Measurements from ENCODE around the gene IL17C.

Gene IL17C

DNA sequence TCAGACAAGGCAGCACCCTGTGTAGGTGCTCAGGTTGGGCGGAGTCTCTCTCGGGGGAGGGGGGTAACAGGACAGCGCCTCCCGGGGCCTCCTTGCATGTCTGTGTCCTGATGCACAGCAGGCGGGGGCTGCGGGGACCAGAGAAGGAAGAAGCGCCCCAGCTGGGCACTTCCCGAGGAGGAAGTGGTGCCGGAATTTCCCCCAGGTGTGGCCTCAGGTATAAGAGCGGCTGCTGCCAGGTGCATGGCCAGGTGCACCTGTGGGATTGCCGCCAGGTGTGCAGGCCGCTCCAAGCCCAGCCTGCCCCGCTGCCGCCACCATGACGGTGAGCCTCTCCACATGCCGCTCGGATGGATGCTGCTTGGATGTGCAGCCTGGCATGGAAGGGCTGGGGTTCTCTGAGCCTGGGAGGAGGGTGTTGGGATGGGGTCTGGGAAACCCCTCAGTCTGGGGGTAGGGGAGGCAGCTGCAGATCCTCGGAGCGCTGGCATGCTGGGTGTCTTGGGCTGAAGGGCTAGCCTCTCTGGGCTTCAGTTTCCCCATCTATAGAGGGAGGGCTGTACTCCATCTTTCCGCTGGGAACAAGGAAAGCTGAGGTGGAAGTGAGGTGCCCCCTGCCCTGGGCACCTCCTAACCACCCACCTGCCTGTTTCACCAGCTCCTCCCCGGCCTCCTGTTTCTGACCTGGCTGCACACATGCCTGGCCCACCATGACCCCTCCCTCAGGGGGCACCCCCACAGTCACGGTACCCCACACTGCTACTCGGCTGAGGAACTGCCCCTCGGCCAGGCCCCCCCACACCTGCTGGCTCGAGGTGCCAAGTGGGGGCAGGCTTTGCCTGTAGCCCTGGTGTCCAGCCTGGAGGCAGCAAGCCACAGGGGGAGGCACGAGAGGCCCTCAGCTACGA, at the start of gene IL17C:
TSS of gene IL17C (plus strand) at position 250 of the 908 bp plus-strand sequence. CDS start at position 320, 70 bp downstream.
- H3K4me3 ChIP-seq, result no peak within 1 kb of the TSS
- no peak for TF ChIP-seq CTCF (IDR thresholded peaks at IDR 0.05)
- no peak for DNase-seq (ENCODE audit: low spot score)
- H3K27ac ChIP-seq, result no peak within 1 kb of the TSS

GRCh38 chr16:88588754-88589153, 49.6 kb upstream of the IL17C start:
- no peak overlapping the region for H3K4me3 ChIP-seq
- no peak for DNase-seq (ENCODE audit: low spot score)
- no peak for TF ChIP-seq CTCF (IDR thresholded peaks at IDR 0.05)
- H3K27ac ChIP-seq, result no peak overlapping the region

DNA sequence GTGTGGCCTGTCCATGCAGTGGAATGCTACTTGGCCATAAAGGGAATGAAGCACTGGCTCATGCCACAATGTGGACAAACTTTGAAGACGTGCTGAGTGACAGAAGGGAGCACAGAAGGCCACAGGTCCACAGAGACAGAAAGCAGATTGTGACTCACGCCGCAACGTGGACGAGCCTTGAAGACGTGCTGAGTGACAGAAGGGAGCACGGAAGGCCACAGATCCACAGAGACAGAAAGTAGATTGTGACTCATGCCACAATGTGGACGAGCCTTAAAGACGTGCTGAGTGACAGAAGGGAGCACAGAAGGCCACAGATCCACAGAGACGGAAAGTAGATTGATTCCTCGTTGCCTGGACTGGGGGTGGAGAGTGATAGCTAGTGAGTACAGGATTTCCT, 48.9 kb upstream of the IL17C start:
- Histone ChIP-seq H3K4me3 (no peak overlapping the region), H3K27ac (no peak overlapping the region)
- DNase-seq (ENCODE audit: low spot score), result no peak
- TF ChIP-seq CTCF (IDR thresholded peaks at IDR 0.05), result no peak

DNA sequence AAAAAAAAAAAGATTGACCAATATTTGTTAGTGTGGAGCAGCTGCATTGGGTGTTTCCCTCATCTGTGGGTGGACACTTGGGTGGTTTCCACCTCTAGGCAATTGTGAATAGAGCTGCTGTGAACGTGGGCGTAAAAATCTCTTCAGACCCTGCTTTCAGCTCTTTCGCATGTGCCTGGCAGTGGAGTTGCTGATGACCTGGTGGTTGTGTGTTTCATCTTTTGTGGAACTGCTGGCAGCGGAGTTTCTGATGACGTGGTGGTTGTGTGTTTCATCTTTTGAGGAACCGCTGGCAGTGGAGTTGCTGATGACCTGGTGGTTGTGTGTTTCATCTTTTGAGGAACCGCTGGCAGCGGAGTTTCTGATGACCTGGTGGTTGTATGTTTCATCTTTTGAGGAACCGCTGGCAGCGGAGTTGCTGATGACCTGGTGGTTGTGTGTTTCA, 46.8 kb upstream of the IL17C start:
- H3K27ac ChIP-seq, result no peak overlapping the region
- no peak overlapping the region for H3K4me3 ChIP-seq
- no peak for TF ChIP-seq CTCF (IDR thresholded peaks at IDR 0.05)
- no peak for DNase-seq (ENCODE audit: low spot score)

GRCh38 chr16:88593061-88593460, 45.3 kb upstream of the IL17C start:
- H3K4me3 ChIP-seq, result no peak overlapping the region
- no peak for DNase-seq (ENCODE audit: low spot score)
- TF ChIP-seq CTCF (IDR thresholded peaks at IDR 0.05), result no peak
- no peak overlapping the region for H3K27ac ChIP-seq

DNA sequence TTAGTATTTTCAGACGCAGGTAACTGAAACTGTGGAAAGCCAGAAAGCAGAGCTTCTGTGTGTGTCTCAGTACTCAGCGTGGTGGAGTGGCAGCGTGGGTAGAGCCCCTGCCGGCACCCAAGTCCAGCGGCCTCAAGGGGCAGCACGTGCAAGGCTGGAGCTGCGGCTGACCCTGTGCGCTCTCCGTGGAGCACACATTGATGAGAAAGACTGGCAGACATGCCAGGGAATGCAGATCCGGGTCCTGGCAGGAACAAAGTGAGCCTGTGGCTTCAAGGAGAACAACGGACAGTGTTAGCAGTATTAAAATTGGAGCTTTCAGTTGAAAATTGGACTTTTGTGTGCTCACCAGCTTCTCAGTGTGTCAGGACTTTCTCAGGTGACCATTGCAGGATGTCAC, 44.9 kb upstream of the IL17C start:
- no peak for TF ChIP-seq CTCF (IDR thresholded peaks at IDR 0.05)
- no peak for DNase-seq (ENCODE audit: low spot score)
- no peak overlapping the region for H3K4me3 ChIP-seq
- H3K27ac ChIP-seq, result no peak overlapping the region

DNA sequence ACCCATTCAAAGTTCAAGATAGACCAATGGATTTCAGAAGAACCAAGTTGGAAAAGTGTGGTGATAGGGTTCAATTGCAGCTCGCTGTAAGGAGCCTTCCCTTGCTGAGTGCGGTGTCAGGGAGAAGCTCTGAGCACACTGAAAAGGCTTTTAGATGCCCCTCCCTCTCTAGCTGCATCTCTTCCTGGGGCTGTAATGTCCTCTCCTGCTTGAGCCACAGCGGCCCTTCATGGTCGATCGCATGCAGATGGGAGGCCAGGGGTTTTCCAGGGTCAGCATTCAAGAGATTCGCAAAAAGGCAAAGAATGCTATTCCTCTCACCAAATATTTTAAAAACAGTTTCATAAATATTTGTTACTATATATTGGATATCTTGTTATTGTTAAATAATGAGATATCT, 44.5 kb upstream of the IL17C start:
- Histone ChIP-seq H3K27ac (no peak overlapping the region), H3K4me3 (no peak overlapping the region)
- no peak for TF ChIP-seq CTCF (IDR thresholded peaks at IDR 0.05)
- no peak for DNase-seq (ENCODE audit: low spot score)

Measured in coronary artery (tissue), 2 donors.